Adrenal gland (tissue), 12 donors: ENCODE results near the gene SCG5. TPM values are rescaled to one million over a fixed set of nuclear protein-coding genes. Genes with fewer than 3 reads are reported as not detected.
"Not testable (repeated sequence)": the region's sequence is repeated elsewhere in the genome, so short reads cannot be mapped to it uniquely, and the experiment has no call there.

ENCODE experiments used
- DNase-seq, 7 donors: peaks; one replicate each; pipeline ENCODE4 v3.0.0-alpha.2; 2019 to 2020
- H3K27ac ChIP-seq, 5 donors: fragments of 200-600 bp; sonication (generic) in 4 of 5; 1 replicate in 3 of 5; 2 replicates in 2 of 5; pipeline versions ENCODE4 v1.5.1 to v1.8.0; 2016 to 2020; ENCODE audit warnings: mild to moderate bottlenecking in 1 of 5
- H3K27me3 ChIP-seq: fragments of 200-600 bp; 2 replicates; pipeline ENCODE4 v1.8.0; 2021
- H3K36me3 ChIP-seq, 2 donors: fragments of 200-600 bp; replicated peaks in 1 of 2; 1 replicate in 1 of 2; 2 replicates in 1 of 2; pipeline versions ENCODE4 v1.5.1 to v1.8.0; 2018 to 2022
- H3K4me1 ChIP-seq, 2 donors: fragments of 200-600 bp; replicated peaks in 1 of 2; 1 replicate in 1 of 2; 2 replicates in 1 of 2; pipeline versions ENCODE4 v1.5.1 to v1.8.0; 2018 to 2021
- H3K4me3 ChIP-seq, 4 donors: fragments of 200-600 bp; sonication (generic) in 3 of 4; one replicate each; pipeline ENCODE4 v1.5.1; 2016 to 2018
- H3K9me3 ChIP-seq, 3 donors: fragments of 200-600 bp; sonication (generic) in 1 of 3; replicated peaks in 1 of 3; 1 replicate in 2 of 3; 2 replicates in 1 of 3; pipeline versions ENCODE4 v1.5.1 to v1.8.0; 2016 to 2021
- CTCF ChIP-seq, 6 experiments: fragments of 450-650 bp in 4 of 6; fragments of 200-600 bp in 2 of 6; sonication (generic) in 1 of 6; IDR thresholded peaks; 1 replicate in 5 of 6; 2 replicates in 1 of 6; pipeline versions ENCODE4 v1.5.1 to v1.8.0; 2016 to 2021; ENCODE audit warnings: antibody characterized with exemption in 6 of 6, mild to moderate bottlenecking in 2 of 6, moderate library complexity in 1 of 6
- POLR2A ChIP-seq, 2 donors: fragments of 450-650 bp; IDR thresholded peaks; one replicate each; pipeline ENCODE4 v1.6.1; 2017; ENCODE audit warnings: antibody characterized with exemption in 2 of 2, mild to moderate bottlenecking in 2 of 2, moderate library complexity in 1 of 2
- WGBS, 4 donors: extraction: QIAGEN DNeasy Blood & Tissue Kit in 2 of 4; methylation state at CpG; one replicate each; pipeline versions ENCODE4 v1.1.5 to v1.1.7; 2013 to 2017; 5-methylcytosine and 5-hydroxymethylcytosine counted together
- intact Hi-C, 2 donors: fragments of 100-400 bp; cut with DNase I; formaldehyde crosslinking; loops; one replicate each; pipeline versions ENCODE4 v1.14.1 to v1.15.0; 2022 to 2023
- polyA plus RNA-seq, 3 donors: library from polyadenylated mRNA; stranded (reverse); fragments of 200-250 nt in 2 of 3; fragments of 350-450 nt in 1 of 3; fragmentation: Illumina TruSeq in 1 of 3; extraction: RNeasy Lipid Tissue Mini Kit (QIAGEN cat#74804) in 1 of 3; gene quantifications; one replicate each; pipeline ENCODE4 v1.2.3, GENCODE V29; 2013 to 2014
- total RNA-seq, 9 donors: library from RNA; depleted of rRNA in 4 of 9; stranded (reverse); fragments of >200 nt in 4 of 9; fragments of 120-200 nt in 1 of 9; fragmentation: NEBNext Ultra II Directional in 1 of 9; extraction: Animal tissue kit (Norgen Biotek cat#: 25700) in 1 of 9; gene quantifications; one replicate each; pipeline versions ENCODE4 v1.1.0 to v1.2.4, GENCODE V29; 2013 to 2023
- donor health status: healthy with polysubstance abuse.
- donor health status: Bipolar disorder and iron deficiency.
- donor health status: DM: yes; HTN: yes; CAD: no.
- donor health status: DM: no; HTN: no; CAD: no.
- donor health status: DM: no; HTN: no; CAD: no.
- donor health status: DM: yes; HTN: yes; CAD: no.

SCG5 gene
- total and polyA plus RNA-seq, 12 donors = 0.52 to 102 (median 34.0) TPM; not detected in 2

DNA sequence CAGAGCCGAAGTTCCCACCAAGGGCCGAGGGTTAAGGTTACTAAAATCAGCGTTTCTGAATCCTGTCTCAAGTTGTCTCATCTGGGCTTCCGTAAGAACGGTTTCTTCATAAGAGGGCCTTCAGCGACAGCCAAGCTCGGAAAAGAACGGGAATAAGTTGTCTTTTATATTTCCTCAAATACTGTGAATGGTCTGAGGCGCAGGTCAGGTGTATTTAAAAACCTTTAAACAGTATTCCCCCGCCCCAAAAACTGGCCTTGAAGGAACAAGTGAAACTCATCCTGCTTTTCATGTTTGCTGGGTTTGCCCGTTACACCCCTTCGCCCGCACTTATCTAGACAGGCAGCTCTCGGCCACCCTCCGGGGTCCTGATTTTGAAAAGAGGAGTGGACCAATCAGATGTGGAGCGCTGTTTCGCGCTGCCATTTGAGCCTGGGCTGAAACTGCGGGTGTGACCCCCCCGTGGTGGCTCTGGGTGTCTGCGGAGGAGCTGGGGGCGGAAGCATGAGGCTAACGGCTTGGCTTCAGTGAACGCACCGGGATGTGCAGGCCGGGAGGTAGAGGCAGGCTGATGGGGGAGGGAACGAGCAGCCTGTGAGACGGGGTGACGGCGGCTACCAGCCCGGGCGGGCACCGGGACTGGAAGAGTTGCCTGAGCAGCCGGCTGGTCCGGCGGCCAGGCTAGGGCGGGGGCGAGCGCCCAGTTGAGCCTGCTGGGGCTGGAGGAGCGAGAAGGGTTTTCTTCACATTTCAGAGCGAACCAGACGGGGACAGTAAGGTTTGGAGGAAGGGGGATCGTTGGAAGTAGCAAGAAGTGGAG, 26.2 kb upstream of the SCG5 start, which contains the start of gene ARHGAP11A:
Gene ARHGAP11A (plus strand): TSS at position 454 of the 820 bp plus-strand sequence. CDS start 708 bp downstream, outside the sequence.
- H3K27me3 ChIP-seq, intact Hi-C loops, H3K4me1 ChIP-seq, H3K36me3 ChIP-seq, H3K9me3 ChIP-seq: not testable (repeated sequence)
- WGBS, 4 donors = 0 to 1% (median 0%) methylated on average over 11 to 33 of the region's 43 CpGs
- Histone ChIP-seq H3K27ac (peak within 1 kb of the TSS; percentile 58 to 90 (median 72)), H3K4me3 (peak within 1 kb of the TSS in 2 of 4 donors; percentile 49 to 65)
- TF ChIP-seq POLR2A (IDR thresholded peaks at IDR 0.05) = peak in 1 of 2 donors; percentile 34
- DNase-seq = peak; percentile 75 to 88 (median 80)

DNA sequence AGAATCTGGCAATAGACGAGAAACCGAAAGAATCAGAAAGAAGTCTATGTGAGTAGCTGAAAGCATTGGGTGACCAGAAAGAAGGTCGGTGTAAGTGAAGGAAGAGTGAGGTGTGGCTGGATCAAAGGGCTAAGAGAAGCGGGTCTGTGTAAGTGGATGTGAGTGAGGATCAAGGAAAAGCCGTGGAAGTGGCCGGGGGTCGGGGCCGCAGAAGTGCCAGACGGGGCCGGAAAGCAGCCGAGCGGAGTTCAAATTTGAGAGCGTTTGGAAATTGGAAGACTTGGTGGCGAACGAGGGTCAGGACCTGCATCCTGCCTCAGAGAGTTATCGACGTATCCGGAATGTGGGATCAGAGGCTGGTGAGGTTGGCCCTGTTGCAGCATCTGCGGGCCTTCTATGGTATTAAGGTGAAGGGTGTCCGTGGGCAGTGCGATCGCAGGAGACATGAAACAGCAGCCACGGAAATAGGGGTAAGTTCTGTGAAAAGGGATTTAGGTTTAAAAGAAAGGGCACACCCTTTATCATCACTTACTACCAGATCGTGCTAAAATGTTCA, 25.6 kb upstream of the SCG5 start:
- intact Hi-C loops, H3K9me3 ChIP-seq, H3K27me3 ChIP-seq, H3K36me3 ChIP-seq, DNase-seq, H3K4me1 ChIP-seq: not testable (repeated sequence)
- Histone ChIP-seq H3K27ac (peak overlapping the region in 1 of 5 donors; percentile 90), H3K4me3 (peak overlapping the region in 2 of 4 donors; percentile 49 to 65)
- 0 to 2% (median 1%) methylated on average over 15 to 18 of the region's 24 CpGs for WGBS, 4 donors

- WGBS, 4 donors = 95 to 97% (median 97%) methylated on average over 3 of the region's 3 CpGs
- Histone ChIP-seq H3K4me1 (no peaks in the 10 kb centered on the region), H3K27me3 (no peaks in the 10 kb centered on the region), H3K4me3 (no peak overlapping the region), H3K27ac (no peak overlapping the region), H3K36me3 (no peaks in the 10 kb centered on the region), H3K9me3 (no peaks in the 10 kb centered on the region)
- intact Hi-C loops = no loop called here
- no peak for DNase-seq
- TF ChIP-seq POLR2A (IDR thresholded peaks at IDR 0.05) (no peak), CTCF (IDR thresholded peaks at IDR 0.05) (no peak)
Observed at GRCh38 chr15:32636410-32636809, 5.1 kb upstream of the SCG5 start.

GRCh38 chr15:32636908-32637567, 4.5 kb upstream of the SCG5 start:
- intact Hi-C loops = no loop called here
- 94 to 97% (median 96%) methylated on average over 8 of the region's 8 CpGs for WGBS, 4 donors
- TF ChIP-seq CTCF (IDR thresholded peaks at IDR 0.05) (no peak), POLR2A (IDR thresholded peaks at IDR 0.05) (no peak)
- Histone ChIP-seq H3K9me3 (no peaks in the 10 kb centered on the region), H3K4me3 (no peak overlapping the region), H3K27me3 (no peaks in the 10 kb centered on the region), H3K4me1 (no peaks in the 10 kb centered on the region), H3K27ac (no peak overlapping the region), H3K36me3 (no peaks in the 10 kb centered on the region)
- DNase-seq = no peak

DNA sequence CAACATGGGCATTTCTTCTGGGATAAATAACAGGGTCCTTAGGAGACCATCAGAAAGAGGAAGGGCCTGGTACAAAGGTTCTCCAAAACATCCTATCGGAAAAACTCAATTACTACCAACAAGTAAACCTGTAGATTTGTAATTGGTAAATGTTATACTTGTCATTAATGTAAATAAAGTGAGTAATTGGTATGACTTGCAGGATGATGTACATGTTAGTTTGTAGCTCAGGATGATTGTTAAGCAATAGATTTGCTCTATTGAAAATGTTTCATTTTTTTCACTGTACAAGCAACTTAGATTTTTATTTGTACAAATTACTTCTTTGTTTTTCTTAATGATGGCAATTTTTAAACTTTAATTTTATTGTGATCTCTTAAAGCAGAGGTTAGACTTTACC, 3.8 kb upstream of the SCG5 start:
- WGBS, 4 donors = 94 to 100% (median 100%) methylated on average over 1 of the region's 1 CpG
- TF ChIP-seq CTCF (IDR thresholded peaks at IDR 0.05) = no peak
- no peak for TF ChIP-seq POLR2A (IDR thresholded peaks at IDR 0.05)
- no peak for DNase-seq
- Histone ChIP-seq H3K36me3 (no peaks in the 10 kb centered on the region), H3K27ac (no peak overlapping the region), H3K4me1 (no peaks in the 10 kb centered on the region), H3K27me3 (no peaks in the 10 kb centered on the region), H3K4me3 (no peak overlapping the region), H3K9me3 (no peaks in the 10 kb centered on the region)
- intact Hi-C loops = no loop called here
